GM18907 (cell line): ENCODE measurements around the gene AHCYL2.

Experiments
- ATAC-seq: cut with Tn5 transposase; IDR thresholded peaks from one replicate; pipeline ENCODE4 v1.9.1; 2021; ENCODE audit warnings: mild to moderate bottlenecking, moderate library complexity; ENCODE audit not compliant: unreplicated experiment

Gene AHCYL2

GRCh38 chr7:129376778-129377700, 152.2 kb downstream of the AHCYL2 start:
- no peak for ATAC-seq

GRCh38 chr7:129381710-129382484, 157.1 kb downstream of the AHCYL2 start:
- ATAC-seq = no peak

- ATAC-seq = no peak
These were observed 158.8 kb downstream of the AHCYL2 start for GRCh38 chr7:129383542-129384132.

GRCh38 chr7:129385116-129385515, 160.3 kb downstream of the AHCYL2 start:
- no peak for ATAC-seq

- no peak for ATAC-seq
These were observed 160.8 kb downstream of the AHCYL2 start for GRCh38 chr7:129385598-129385997.

- no peak for ATAC-seq
These were observed 161.7 kb downstream of the AHCYL2 start for GRCh38 chr7:129386506-129386905.

GRCh38 chr7:129387537-129387936, 162.7 kb downstream of the AHCYL2 start:
- no peak for ATAC-seq

GRCh38 chr7:129388333-129389098, 163.7 kb downstream of the AHCYL2 start:
- no peak for ATAC-seq

- ATAC-seq = no peak
These were observed 165.0 kb downstream of the AHCYL2 start for GRCh38 chr7:129389829-129390228.

GRCh38 chr7:129390314-129390713, 165.5 kb downstream of the AHCYL2 start:
- no peak for ATAC-seq

- ATAC-seq = no peak
These were observed 166.8 kb downstream of the AHCYL2 start for GRCh38 chr7:129391546-129392171.

- ATAC-seq = no peak
These were observed 168.4 kb downstream of the AHCYL2 start for GRCh38 chr7:129393255-129393654.

GRCh38 chr7:129394101-129394500, 169.3 kb downstream of the AHCYL2 start:
- no peak for ATAC-seq

- ATAC-seq = no peak
These were observed 170.4 kb downstream of the AHCYL2 start for GRCh38 chr7:129394982-129395914.

GRCh38 chr7:129401228-129401966, 176.6 kb downstream of the AHCYL2 start:
- ATAC-seq = no peak

GRCh38 chr7:129401967-129402860, 177.4 kb downstream of the AHCYL2 start:
- ATAC-seq = peak; percentile 77

GRCh38 chr7:129405527-129405926, 180.7 kb downstream of the AHCYL2 start:
- ATAC-seq = no peak
